K562 (cell line): ENCODE results near the gene ZNF598.

ENCODE experiments used
- SRF ChIP-seq, 2 experiments: fragments of 250-450, 450-650 bp in 1 of 2; sonication (Bioruptor Pico) in 1 of 2; sonication (generic) in 1 of 2; formaldehyde crosslinking; IDR thresholded peaks; 2 replicates each; pipeline versions ENCODE4 v1.5.0 to v1.5.1; 2020 to 2022; ENCODE audit warnings: mild to moderate bottlenecking in 1 of 2, missing genetic modification reagents in 1 of 2
- TAF1 ChIP-seq: IDR thresholded peaks from 2 replicates; pipeline ENCODE4 v1.6.1; 2011; ENCODE audit warnings: mild to moderate bottlenecking, low read length, moderate library complexity; ENCODE audit not compliant: insufficient read depth, control insufficient read depth, severe bottlenecking; ENCODE audit errors: extremely low read depth

GRCh38 chr16:1968146-1968953, 41.3 kb downstream of the ZNF598 start:
- TF ChIP-seq SRF (CRISPR knock-in tag; IDR thresholded peaks at IDR 0.05) (no peak), TAF1 (no peak)
